ENCODE data around the gene WDPCP.

DNA sequence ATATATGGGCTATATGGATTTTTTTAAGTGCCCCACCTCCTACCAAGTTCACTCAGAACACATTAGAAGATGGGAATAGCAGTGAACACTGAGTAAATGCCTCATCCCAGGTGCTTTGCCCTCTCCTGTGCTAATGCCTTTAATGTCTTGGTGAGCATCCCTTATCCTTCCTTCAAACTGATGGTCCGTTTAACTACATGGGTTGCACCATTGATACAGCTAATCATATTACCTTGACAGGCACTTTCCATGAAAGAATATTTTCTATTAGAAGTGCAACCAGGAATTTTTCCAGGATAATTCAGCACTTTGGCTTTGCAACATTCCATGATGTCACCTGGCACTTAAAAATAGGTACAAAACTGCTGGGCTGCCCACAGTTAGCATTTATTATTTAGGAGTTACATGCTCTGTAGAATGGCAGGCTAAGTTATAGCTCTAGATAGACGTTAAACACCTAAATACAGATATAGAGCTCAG lies 74.0 kb downstream of the WDPCP start:
- TF ChIP-seq, protein P1, sequence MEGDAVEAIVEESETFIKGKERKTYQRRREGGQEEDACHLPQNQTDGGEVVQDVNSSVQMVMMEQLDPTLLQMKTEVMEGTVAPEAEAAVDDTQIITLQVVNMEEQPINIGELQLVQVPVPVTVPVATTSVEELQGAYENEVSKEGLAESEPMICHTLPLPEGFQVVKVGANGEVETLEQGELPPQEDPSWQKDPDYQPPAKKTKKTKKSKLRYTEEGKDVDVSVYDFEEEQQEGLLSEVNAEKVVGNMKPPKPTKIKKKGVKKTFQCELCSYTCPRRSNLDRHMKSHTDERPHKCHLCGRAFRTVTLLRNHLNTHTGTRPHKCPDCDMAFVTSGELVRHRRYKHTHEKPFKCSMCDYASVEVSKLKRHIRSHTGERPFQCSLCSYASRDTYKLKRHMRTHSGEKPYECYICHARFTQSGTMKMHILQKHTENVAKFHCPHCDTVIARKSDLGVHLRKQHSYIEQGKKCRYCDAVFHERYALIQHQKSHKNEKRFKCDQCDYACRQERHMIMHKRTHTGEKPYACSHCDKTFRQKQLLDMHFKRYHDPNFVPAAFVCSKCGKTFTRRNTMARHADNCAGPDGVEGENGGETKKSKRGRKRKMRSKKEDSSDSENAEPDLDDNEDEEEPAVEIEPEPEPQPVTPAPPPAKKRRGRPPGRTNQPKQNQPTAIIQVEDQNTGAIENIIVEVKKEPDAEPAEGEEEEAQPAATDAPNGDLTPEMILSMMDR (IDR thresholded peaks at IDR 0.05): no peak
- TF ChIP-seq ZFX (IDR thresholded peaks at IDR 0.05; ENCODE audit: borderline replicate concordance): no peak

Measured in 22Rv1 (cell line).